HG03575 (cell line): ENCODE data around the gene ORC2.
A peak's percentile ranks its signal among the peaks of the same experiment; 100 is the strongest.
"Not testable (repeated sequence)": the region's sequence is repeated elsewhere in the genome, so short reads cannot be mapped to it uniquely, and the experiment has no call there.

Experiments used
- ATAC-seq: cut with Tn5 transposase; IDR thresholded peaks from one replicate; pipeline ENCODE4 v1.9.1; 2021; ENCODE audit not compliant: unreplicated experiment, insufficient number of reproducible peaks, low FRiP score; ENCODE audit errors: extremely low read depth

The ORC2 gene

DNA sequence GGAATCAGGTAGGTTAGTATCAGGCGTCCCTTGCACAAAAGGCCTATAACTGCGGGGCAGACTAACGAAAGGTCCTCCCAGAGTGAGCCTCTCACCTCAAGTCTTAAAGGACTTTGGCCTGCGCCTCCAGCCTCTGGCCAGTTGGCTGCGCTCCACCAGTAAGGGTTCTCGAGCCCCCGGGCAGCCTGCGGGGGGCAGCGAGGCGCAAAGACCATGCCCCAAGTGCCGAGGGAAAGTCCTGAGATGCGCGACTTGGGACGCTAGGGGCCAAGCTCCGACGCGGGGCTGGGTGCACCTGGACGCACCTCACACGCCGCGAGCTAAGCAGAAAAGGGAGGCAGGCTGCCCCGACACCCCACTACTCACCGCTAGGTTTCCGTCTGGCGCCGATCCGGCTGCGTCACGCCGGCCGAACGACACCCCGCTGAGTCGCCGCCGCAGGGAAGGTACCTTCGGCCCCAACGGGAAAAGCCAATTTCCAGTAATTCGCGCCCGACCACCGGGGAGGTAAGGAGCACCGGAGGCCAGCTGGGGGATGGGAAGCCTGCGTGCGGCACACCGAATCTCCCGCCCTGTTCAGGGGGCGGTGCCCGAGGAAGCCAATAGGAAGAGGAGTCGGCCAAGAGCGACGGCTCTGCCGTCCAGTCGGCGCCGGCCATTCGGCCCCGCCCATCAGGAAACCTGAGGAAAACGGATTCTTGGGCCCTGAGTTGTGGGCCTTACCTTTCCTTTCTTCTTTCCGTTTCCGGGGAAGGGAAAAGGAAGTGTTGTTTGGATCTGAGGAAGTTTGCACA lies at the start of gene ORC2:
TSS of gene ORC2 (minus strand) at position 537 of the 794 bp plus-strand sequence. CDS start 5,537 bp downstream, outside the sequence.
- peak; percentile 47 for ATAC-seq

GRCh38 chr2:201008296-201008829 lies 44.9 kb upstream of the ORC2 start:
- no peak for ATAC-seq

GRCh38 chr2:201007584-201007998 lies 44.1 kb upstream of the ORC2 start:
- no peak for ATAC-seq

- no peak for ATAC-seq
Observed at GRCh38 chr2:201006704-201007103, 43.2 kb upstream of the ORC2 start.

GRCh38 chr2:201004370-201004769 lies 40.9 kb upstream of the ORC2 start:
- no peak for ATAC-seq

- no peak for ATAC-seq
Observed at GRCh38 chr2:200993097-200993496, 29.6 kb upstream of the ORC2 start.

GRCh38 chr2:200987137-200987536 lies 23.7 kb upstream of the ORC2 start:
- ATAC-seq: no peak

- ATAC-seq: no peak
Observed at GRCh38 chr2:200985799-200986198, 22.3 kb upstream of the ORC2 start.

- ATAC-seq: no peak
Observed at GRCh38 chr2:200976710-200977109, 13.2 kb upstream of the ORC2 start.

DNA sequence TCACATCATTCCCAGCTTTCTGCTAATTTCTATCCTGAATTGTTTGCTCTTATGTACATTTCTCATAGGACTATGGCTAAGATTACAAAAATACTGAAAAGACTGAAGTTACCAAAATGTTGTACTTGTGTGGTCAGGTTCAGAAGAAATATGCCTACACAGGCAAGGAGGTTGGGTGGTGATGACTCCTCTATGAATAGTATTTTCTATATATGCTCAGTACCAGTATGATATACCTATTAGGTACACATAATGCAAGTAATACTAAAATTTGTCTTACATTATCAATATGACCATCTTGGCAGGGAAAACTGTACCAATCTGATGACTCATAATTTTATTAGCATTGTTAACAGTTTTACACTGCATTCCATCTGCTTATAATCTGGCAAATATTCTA lies 12.2 kb upstream of the ORC2 start:
- no peak for ATAC-seq

DNA sequence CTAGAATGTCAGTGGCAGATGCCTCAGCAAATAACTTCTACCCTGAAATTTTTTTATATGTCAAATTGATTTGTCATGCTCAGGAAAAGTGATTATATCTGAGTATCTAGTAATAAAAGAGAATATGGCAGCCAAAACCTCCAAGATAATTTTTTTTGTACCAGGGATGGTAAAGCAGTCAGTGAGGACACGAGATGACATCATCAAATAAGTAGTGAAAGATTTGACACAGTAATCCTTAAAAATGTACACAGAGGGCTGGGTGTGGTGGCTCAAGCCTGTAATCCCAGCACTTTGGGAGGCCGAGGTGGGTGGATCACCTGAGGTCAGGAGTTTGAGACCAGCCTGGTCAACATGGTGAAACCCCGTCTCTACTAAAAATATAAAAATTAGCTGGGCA lies 6.6 kb upstream of the ORC2 start:
- not testable (repeated sequence) for ATAC-seq

- ATAC-seq: no peak
Observed at GRCh38 chr2:200968735-200969134, 5.3 kb upstream of the ORC2 start.

DNA sequence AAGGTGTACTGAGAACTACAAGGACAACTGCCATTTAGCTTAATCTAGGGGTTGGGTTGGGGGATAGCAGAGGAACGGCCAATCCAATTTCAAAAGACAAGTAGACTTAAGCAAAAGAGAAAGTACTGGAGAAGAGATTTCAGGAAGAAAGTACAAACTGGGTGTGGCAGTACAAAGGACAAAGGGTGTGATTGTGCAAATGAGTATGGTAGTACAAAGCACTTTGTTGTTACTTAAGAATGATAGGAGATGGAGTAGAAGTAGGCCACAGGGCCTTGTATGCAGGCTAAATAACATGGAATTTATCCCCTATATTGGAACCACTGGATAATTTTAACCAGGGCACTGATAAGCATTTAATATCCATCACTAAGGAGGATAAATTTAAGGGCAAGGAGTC lies 4.7 kb upstream of the ORC2 start:
- ATAC-seq: no peak

DNA sequence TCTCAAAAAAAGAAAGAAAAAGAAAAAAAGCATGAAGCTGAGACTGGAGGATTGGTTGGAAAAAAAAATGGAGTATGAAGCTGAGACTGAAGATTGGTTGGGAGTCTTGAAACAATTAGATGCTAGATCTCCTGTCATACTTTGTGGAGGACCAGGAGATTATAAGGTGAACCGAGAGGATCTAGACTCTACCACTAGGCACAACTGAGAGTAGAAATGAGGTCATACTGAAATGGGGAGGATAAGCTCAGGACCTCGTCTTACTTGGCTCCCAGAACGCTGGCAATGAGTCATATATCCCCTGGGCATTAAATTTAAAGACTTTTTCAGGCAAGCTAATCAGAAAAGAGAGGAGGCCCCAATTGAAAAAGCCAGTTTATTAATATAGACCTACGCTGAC lies 3.3 kb upstream of the ORC2 start:
- no peak for ATAC-seq

GRCh38 chr2:200964498-200964897 lies 1.0 kb upstream of the ORC2 start:
- ATAC-seq: no peak

DNA sequence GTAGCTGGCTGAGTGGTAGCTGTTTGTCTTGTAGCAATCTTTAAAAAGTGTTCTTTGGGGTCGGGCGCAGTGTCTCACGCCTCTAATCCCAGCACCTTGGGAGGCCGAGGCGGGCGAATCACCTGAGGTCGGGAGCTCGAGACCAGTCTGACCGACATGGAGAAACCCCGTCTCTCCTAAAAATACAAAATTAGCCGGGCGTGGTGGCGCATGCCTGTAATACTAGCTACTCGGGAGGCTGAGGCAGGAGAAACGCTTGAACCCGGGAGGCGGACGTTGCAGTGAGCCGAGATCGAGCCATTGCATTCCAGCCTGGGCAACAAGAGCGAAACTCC lies 425 bp upstream of the ORC2 start:
- not testable (repeated sequence) for ATAC-seq

DNA sequence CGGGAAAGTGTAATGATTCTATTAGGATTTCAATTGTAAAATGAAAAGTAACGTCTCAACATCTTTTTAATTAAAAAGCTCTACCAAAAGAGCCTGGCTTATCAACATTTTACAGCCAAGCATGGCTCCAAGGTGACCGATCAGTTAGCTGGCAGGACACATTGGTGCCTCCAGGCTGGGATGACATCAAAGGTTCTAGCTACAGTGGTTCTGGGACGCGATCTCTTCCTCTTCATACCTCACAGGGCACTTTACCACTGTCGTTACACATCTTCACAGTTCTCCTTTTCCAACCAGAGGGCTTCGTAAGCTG lies 693 bp downstream of the ORC2 start:
- no peak for ATAC-seq

DNA sequence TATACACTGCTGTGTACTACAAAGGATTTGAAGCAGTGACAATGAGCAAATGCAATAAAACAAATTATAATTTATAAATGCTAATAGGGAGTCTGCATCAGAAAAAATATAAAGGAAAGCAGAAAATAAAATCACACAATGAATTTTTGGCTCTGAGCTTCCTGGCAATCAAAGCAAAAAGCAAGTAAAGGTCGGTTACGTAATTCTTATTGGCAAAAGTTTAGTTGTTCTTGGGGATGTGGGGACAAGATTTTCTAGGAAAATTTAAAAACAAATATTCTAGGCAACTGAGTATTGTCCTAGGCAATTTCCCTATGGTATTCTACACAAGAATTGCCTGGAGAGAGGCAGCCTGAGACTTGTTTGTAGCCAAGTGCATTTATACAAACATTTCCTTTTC lies 1.8 kb downstream of the ORC2 start:
- no peak for ATAC-seq

DNA sequence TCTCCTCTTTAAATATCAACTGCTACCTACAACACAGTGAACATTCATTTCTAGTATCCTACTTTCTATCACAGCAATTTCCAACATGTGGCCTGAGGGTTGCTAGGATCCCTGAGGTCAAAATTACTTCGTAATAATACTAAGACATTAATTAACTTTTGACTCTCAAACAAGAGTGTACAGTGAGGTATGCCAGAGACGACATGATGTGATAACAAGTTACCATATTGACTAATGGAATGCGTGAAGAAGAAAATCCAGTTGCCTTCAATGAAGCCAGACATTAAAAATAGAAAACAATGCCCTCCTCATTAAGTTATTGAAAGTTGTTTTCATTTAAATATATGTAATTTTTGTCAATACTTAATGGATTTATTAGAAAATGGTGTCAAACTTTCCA lies 13.1 kb downstream of the ORC2 start:
- ATAC-seq: no peak

DNA sequence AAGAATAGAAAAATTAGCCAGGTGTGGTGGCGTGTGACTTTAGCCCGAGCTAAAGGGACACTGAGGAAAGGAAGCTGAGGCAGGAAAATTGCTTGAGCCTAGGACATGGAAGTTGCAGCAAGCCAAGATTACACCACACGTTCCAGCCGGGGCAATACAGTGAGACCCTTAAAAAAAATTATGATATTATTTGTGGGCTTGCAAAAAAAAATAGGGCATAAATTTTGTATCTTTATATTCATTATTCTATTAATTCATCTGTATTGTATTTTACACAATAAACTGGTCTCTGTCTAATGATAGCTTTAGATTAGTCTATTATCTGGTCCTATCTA lies 18.1 kb downstream of the ORC2 start:
- no peak for ATAC-seq
